Calu3 (cell line): ENCODE results near the gene KISS1. TPM values are rescaled to one million over a fixed set of nuclear protein-coding genes. Genes with fewer than 3 reads are reported as not detected.

ENCODE experiments used
- BruUV-seq: library from RNA; stranded (reverse); fragments of 400-500 nt; replicated peaks from 2 replicates; lab custom pipeline; 2021; lab: Mats Ljungman, UMichigan
- CTCF ChIA-PET: fragments of 300-600 bp; sonication (Branson Sonifier 250); formaldehyde crosslinking; loops from one replicate; lab custom pipeline; 2022; ENCODE audit warnings: antibody characterized with exemption; lab: Charles Lee
- DNase-seq: peaks from one replicate; pipeline ENCODE4 v3.0.0; 2022
- H3K27ac Mint-ChIP-seq: one replicate; pipeline ENCODE4 v1.8.0; 2022; ENCODE audit warnings: mixed read lengths; ENCODE audit not compliant: unreplicated experiment
- H3K27me3 Mint-ChIP-seq: one replicate; pipeline ENCODE4 v1.8.0; 2022; ENCODE audit warnings: mixed read lengths; ENCODE audit not compliant: unreplicated experiment
- H3K36me3 Mint-ChIP-seq: one replicate; pipeline ENCODE4 v1.8.0; 2022; ENCODE audit warnings: mild to moderate bottlenecking, moderate library complexity, mixed read lengths; ENCODE audit not compliant: insufficient read depth, unreplicated experiment
- H3K4me1 Mint-ChIP-seq: one replicate; pipeline ENCODE4 v1.8.0; 2022; ENCODE audit warnings: mild to moderate bottlenecking, low read depth, mixed read lengths; ENCODE audit not compliant: unreplicated experiment
- H3K4me3 Mint-ChIP-seq: one replicate; pipeline ENCODE4 v1.8.0; 2022; ENCODE audit warnings: mild to moderate bottlenecking, low read depth, moderate library complexity, mixed read lengths; ENCODE audit not compliant: unreplicated experiment
- H3K9me3 Mint-ChIP-seq: one replicate; pipeline ENCODE4 v1.8.0; 2022; ENCODE audit warnings: low read depth, mixed read lengths; ENCODE audit not compliant: unreplicated experiment
- CTCF ChIP-seq: fragments of 200-600 bp; IDR thresholded peaks from one replicate; pipeline ENCODE4 v1.8.0; 2022; ENCODE audit warnings: antibody characterized with exemption; ENCODE audit not compliant: unreplicated experiment
- intact Hi-C: fragments of 100-400 bp; cut with micrococcal nuclease; formaldehyde crosslinking; loops from one replicate; pipeline ENCODE4 v1.10.0; 2022; ENCODE audit not compliant: unreplicated experiment
- total RNA-seq: library from RNA; stranded (reverse); gene quantifications from 2 replicates; pipeline ENCODE4 v1.2.3, GENCODE V29; 2022

KISS1 gene
- total RNA-seq, 1 experiment from 2014 or later, result not detected

- intact Hi-C loops, result no loop called here
- Mint-ChIP-seq H3K36me3 (no peaks in the 10 kb centered on the region), H3K4me1 (peaks cover 8% of the 10 kb centered on the region), H3K27ac (no peak overlapping the region), H3K9me3 (no peaks in the 10 kb centered on the region), H3K27me3 (peaks cover 78% of the 10 kb centered on the region), H3K4me3 (no peak overlapping the region)
- TF ChIP-seq CTCF, result no peak
- CTCF ChIA-PET, result interaction anchor here (0.7 kb wide), 1 partner anchor 444 kb away, joined by 6 read pairs; no protein-coding TSS in a partner anchor
- BruUV-seq, result no TSS peak
- no peak for DNase-seq
These were observed 52.8 kb downstream of the KISS1 start for GRCh38 chr1:204143276-204144041.

- H3K4me1 Mint-ChIP-seq, result peaks cover 9% of the 10 kb centered on the region
- no peak overlapping the region for H3K27ac Mint-ChIP-seq
- DNase-seq, result no peak
- BruUV-seq, result no TSS peak
- H3K4me3 Mint-ChIP-seq, result no peak overlapping the region
- no peaks in the 10 kb centered on the region for H3K36me3 Mint-ChIP-seq
- no peaks in the 10 kb centered on the region for H3K9me3 Mint-ChIP-seq
- intact Hi-C loops, result no loop called here
- no peak for TF ChIP-seq CTCF
- peaks cover 85% of the 10 kb centered on the region for H3K27me3 Mint-ChIP-seq
- CTCF ChIA-PET, result no interaction called here
These were observed 54.0 kb downstream of the KISS1 start for GRCh38 chr1:204142032-204142974.

- no peak for DNase-seq
- Mint-ChIP-seq H3K27me3 (peaks cover 74% of the 10 kb centered on the region), H3K9me3 (no peaks in the 10 kb centered on the region), H3K36me3 (no peaks in the 10 kb centered on the region), H3K4me3 (no peak overlapping the region), H3K27ac (no peak overlapping the region), H3K4me1 (peaks cover 9% of the 10 kb centered on the region)
- TF ChIP-seq CTCF, result no peak
- CTCF ChIA-PET, result interaction anchor here (1.5 kb wide), 1 partner anchor 13 kb away, joined by 4 read pairs; no protein-coding TSS in a partner anchor
- no TSS peak for BruUV-seq
- intact Hi-C loops, result no loop called here
These were observed 55.2 kb downstream of the KISS1 start for GRCh38 chr1:204141131-204141530.

Other genes starting within 250 kb of the KISS1 start
- gene SOX13, start 123.4 kb downstream of the KISS1 start, total RNA-seq, result 21.8 and 27.9 TPM in 2 replicates
- gene ETNK2, start 44.4 kb downstream of the KISS1 start, total RNA-seq, result 4.0 and 5.0 TPM in 2 replicates
- not detected in 2 replicates for gene REN, start 30.2 kb downstream of the KISS1 start, total RNA-seq
- 3.5 and 5.6 TPM in 2 replicates for gene GOLT1A, start 17.5 kb upstream of the KISS1 start, total RNA-seq
- 94.9 and 101 TPM in 2 replicates for gene PLEKHA6, start 163.4 kb upstream of the KISS1 start, total RNA-seq
- 65.2 and 68.8 TPM in 2 replicates for gene PPP1R15B, start 215.3 kb upstream of the KISS1 start, total RNA-seq